PFSK-1 (cell line): ENCODE measurements around the gene KRTAP10-10.

ENCODE experiments used
- FOXP2 ChIP-seq: optimal IDR thresholded peaks from 2 replicates; pipeline ENCODE3; 2011; ENCODE audit warnings: borderline replicate concordance, control low read depth, inconsistent platforms; ENCODE audit not compliant: insufficient read depth; ENCODE audit errors: extremely low read length, extremely low read depth
- POLR2AphosphoS5 ChIP-seq: IDR thresholded peaks from 2 replicates; pipeline ENCODE4 v1.6.1; 2012; ENCODE audit warnings: low read depth, mild to moderate bottlenecking, control low read depth, low read length, moderate library complexity
- SIN3A ChIP-seq: IDR thresholded peaks from 2 replicates; pipeline ENCODE4 v1.6.1; 2012; ENCODE audit warnings: mild to moderate bottlenecking, low read length, moderate library complexity, borderline replicate concordance; ENCODE audit not compliant: insufficient read depth
- TAF1 ChIP-seq: IDR thresholded peaks from 2 replicates; pipeline ENCODE4 v1.6.1; 2012; ENCODE audit warnings: low read length, control low read depth, borderline replicate concordance; ENCODE audit not compliant: insufficient read depth
- TF ChIP-seq, protein P1 (sequence below), 2 experiments: IDR thresholded peaks; 2 replicates each; pipeline versions ENCODE4 v1.6.1 to v1.8.0; 2011 to 2012; ENCODE audit warnings: low read depth in 2 of 2, low read length in 2 of 2, control low read depth in 1 of 2, inconsistent platforms in 1 of 2, mild to moderate bottlenecking in 1 of 2, moderate library complexity in 1 of 2; ENCODE audit not compliant: insufficient read depth in 1 of 2

Gene KRTAP10-10

DNA sequence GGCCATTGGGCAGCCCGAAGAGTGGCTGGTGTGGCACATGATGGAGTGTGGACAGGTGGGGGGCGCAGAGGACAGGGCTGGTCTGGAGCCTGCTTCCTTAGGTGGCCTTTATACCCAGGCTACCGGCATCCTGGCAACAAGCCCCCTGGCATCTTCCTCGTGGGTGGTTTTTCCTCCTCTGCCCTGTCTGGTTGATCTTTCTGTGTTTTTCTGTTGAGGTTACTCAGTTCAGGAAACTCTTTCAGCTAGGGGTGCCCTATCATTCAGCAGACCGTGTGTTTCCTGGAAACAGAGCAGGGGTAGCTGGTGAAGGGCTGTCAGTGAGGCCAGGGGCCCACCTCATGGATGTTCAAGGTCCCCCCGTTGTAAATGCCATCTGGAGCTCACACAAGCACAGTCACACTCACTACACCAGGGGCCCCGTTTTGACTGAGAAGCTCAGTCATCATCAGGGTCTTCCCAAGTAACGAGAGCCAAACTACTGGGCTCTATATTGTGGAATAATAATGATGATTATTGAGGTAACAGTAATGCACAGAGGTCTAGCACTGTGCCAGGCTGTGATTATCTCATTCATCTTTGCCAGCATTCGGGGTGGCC, 17.5 kb downstream of the KRTAP10-10 start, which contains the start of gene KRTAP12-4:
Gene KRTAP12-4 (minus strand): TSS at position 84 of the 600 bp plus-strand sequence. CDS start 45 bp downstream, at position 39.
- no peak for TF ChIP-seq TAF1
- no peak for TF ChIP-seq POLR2AphosphoS5
- TF ChIP-seq SIN3A: no peak
- no peak for TF ChIP-seq FOXP2
- TF ChIP-seq, protein P1, sequence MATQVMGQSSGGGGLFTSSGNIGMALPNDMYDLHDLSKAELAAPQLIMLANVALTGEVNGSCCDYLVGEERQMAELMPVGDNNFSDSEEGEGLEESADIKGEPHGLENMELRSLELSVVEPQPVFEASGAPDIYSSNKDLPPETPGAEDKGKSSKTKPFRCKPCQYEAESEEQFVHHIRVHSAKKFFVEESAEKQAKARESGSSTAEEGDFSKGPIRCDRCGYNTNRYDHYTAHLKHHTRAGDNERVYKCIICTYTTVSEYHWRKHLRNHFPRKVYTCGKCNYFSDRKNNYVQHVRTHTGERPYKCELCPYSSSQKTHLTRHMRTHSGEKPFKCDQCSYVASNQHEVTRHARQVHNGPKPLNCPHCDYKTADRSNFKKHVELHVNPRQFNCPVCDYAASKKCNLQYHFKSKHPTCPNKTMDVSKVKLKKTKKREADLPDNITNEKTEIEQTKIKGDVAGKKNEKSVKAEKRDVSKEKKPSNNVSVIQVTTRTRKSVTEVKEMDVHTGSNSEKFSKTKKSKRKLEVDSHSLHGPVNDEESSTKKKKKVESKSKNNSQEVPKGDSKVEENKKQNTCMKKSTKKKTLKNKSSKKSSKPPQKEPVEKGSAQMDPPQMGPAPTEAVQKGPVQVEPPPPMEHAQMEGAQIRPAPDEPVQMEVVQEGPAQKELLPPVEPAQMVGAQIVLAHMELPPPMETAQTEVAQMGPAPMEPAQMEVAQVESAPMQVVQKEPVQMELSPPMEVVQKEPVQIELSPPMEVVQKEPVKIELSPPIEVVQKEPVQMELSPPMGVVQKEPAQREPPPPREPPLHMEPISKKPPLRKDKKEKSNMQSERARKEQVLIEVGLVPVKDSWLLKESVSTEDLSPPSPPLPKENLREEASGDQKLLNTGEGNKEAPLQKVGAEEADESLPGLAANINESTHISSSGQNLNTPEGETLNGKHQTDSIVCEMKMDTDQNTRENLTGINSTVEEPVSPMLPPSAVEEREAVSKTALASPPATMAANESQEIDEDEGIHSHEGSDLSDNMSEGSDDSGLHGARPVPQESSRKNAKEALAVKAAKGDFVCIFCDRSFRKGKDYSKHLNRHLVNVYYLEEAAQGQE (IDR thresholded peaks at IDR 0.05; ENCODE audit: insufficient read depth in 1 of 2, low read depth in 2 of 2, low read length in 2 of 2): no peak

DNA sequence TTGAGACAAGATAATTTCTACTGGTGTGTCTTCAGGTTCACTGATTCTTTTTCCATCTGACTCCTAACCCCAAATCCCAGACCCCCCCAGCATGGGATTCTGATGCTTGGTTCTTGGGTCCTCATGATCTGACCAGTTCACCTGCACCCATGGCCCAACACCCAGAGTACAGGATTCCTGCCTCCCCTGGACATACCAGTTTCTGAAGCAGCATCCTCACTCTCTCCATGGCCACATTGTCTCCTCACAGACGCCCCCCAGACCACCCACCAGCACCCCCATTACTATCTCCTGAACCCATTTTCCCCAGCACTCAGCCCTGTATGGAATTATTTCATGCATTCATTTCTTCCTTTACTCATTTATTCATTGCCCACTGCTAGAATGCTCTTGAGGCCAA, 19.7 kb downstream of the KRTAP10-10 start:
- no peak for TF ChIP-seq FOXP2
- TF ChIP-seq, protein P1 (IDR thresholded peaks at IDR 0.05; ENCODE audit: insufficient read depth in 1 of 2, low read depth in 2 of 2, low read length in 2 of 2): no peak
- no peak for TF ChIP-seq TAF1
- no peak for TF ChIP-seq SIN3A
- TF ChIP-seq POLR2AphosphoS5: no peak

DNA sequence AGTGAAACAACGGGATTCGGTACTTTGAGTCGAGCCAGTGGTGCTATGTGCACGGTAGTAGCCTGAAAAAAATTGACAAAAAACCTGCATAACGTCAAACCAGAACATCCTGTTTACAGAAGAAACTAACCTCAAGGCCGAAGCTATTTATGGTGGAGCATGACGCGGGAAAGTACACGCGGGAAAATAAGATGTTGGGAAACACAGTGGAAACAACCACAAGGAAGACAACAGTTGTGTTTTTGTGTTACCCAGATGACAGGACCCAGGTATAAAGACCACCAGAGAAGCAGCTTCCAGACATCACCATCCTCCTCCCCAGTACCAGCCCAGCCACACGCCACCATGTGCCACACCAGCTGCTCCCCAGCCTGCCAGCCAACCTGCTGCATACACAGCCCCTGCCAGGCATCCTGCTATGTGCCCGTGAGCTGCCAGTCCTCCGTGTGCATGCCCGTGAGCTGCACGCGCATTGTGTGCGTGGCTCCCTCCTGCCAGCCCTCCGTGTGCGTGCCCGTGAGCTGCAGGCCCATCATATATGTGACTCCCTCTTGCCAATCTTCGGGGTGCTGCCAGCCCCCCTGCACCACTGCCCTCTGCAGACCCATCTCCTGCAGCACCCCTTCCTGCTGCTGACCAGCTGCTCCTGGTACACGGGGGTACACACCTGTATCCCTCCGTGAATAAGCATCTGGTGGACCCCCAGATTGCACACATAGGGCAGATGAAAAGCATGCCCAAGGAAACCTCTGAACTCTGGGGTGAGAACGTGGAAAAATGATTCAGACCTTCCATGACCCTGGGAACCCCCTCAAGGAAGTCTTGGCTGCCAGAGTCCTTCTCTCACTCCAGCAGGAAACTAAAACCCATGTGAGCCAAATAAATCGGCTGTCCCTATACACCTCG, 20.7 kb downstream of the KRTAP10-10 start, which contains the start of gene KRTAP12-3:
Gene KRTAP12-3 (plus strand): TSS at position 298 of the 906 bp plus-strand sequence. CDS start 48 bp downstream, at position 346.
- TF ChIP-seq POLR2AphosphoS5 (no peak), FOXP2 (no peak), TAF1 (no peak), SIN3A (no peak)
- TF ChIP-seq, protein P1 (IDR thresholded peaks at IDR 0.05; ENCODE audit: insufficient read depth in 1 of 2, low read depth in 2 of 2, low read length in 2 of 2): no peak

DNA sequence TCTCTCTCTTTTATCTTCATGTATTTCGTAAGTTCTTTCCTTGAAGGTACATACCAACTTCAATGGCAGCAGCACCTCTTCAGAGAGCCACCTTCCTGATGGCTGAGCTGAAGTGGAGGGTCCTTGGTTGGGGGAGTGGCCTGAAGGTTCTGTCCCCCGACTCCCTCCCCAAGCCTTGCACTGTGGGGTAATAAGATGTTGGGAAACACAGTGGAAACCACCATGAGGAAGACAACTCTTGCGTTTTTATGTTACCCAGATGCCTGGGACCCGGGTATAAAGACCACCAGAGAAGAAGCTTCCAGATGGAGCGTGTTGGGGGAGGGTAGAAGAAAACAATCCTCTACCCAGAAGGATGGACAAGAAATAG, 21.4 kb downstream of the KRTAP10-10 start:
- TF ChIP-seq, protein P1 (IDR thresholded peaks at IDR 0.05; ENCODE audit: insufficient read depth in 1 of 2, low read depth in 2 of 2, low read length in 2 of 2): no peak
- TF ChIP-seq FOXP2: no peak
- TF ChIP-seq TAF1: no peak
- TF ChIP-seq SIN3A: no peak
- no peak for TF ChIP-seq POLR2AphosphoS5
